ENCODE results near the gene C14orf119.

Gene C14orf119

DNA sequence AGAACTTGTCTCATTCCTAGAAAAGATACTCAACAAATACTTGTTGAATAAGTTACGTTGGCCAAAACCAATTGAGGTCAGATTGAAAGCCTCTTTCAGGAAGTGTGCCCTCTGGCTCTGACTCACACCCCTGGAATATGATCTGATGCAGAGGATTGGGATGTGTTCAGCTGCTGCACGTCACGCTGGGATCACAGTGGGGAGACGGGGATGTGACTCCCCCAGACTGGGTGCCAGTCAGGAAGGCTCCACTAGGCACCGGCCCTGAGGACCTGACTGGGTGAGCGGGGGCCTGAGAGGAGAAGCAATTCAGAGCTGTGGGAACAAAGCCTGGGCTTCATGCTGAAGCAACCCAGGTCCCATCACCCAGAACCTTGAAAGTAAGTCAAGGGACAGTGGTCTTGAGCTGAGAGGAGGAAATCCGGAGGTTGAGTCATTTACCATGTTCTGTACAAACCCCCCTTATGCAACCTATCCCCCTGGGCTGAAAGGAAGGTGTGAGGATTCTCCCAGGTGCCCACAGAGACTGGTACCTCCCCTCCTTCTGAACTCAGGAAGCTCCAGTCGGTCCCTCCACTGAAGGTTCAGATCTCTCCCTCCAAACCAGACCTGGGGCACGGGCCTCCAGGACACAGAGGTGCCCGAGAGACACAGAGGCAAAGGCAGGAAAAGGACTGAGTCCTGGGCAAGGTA lies 19.9 kb downstream of the C14orf119 start:
- no peaks in the 10 kb centered on the region for H3F3A ChIP-seq (ENCODE audit: insufficient read depth, low read length)
- H3K9me2 ChIP-seq (ENCODE audit: low read depth, low read length) = no peaks in the 10 kb centered on the region
- TF ChIP-seq, protein P1, sequence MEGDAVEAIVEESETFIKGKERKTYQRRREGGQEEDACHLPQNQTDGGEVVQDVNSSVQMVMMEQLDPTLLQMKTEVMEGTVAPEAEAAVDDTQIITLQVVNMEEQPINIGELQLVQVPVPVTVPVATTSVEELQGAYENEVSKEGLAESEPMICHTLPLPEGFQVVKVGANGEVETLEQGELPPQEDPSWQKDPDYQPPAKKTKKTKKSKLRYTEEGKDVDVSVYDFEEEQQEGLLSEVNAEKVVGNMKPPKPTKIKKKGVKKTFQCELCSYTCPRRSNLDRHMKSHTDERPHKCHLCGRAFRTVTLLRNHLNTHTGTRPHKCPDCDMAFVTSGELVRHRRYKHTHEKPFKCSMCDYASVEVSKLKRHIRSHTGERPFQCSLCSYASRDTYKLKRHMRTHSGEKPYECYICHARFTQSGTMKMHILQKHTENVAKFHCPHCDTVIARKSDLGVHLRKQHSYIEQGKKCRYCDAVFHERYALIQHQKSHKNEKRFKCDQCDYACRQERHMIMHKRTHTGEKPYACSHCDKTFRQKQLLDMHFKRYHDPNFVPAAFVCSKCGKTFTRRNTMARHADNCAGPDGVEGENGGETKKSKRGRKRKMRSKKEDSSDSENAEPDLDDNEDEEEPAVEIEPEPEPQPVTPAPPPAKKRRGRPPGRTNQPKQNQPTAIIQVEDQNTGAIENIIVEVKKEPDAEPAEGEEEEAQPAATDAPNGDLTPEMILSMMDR (IDR thresholded peaks at IDR 0.05; ENCODE audit: low read length) = no peak
- TF ChIP-seq EZH2 (IDR thresholded peaks at IDR 0.05; ENCODE audit: borderline replicate concordance, low read length) = no peak
- peaks cover 12% of the 10 kb centered on the region for H3K4me1 ChIP-seq (ENCODE audit: insufficient read depth, low read length, severe bottlenecking)
- no peak overlapping the region for H3K27ac ChIP-seq (ENCODE audit: low read depth, low read length, poor library complexity, severe bottlenecking)
- peaks cover 6% of the 10 kb centered on the region; the same call in 1 of the 2 replicates for H3K27me3 ChIP-seq (ENCODE audit: insufficient read depth, low read length)
- H3K9ac ChIP-seq (ENCODE audit: low read length) = no peak overlapping the region
- no peaks in the 10 kb centered on the region for H3K79me2 ChIP-seq (ENCODE audit: insufficient read depth, low read length)
- no peaks in the 10 kb centered on the region for H3K9me3 ChIP-seq (ENCODE audit: low read length)
- no peaks in the 10 kb centered on the region for H3K36me3 ChIP-seq (ENCODE audit: insufficient read depth, low read length)
- no peaks in the 10 kb centered on the region for H4K20me1 ChIP-seq (ENCODE audit: insufficient read depth, low read length)
- no peak overlapping the region for H3K4me2 ChIP-seq (ENCODE audit: low read length)
- H2AFZ ChIP-seq (ENCODE audit: low read length) = no peak overlapping the region
- H3K4me3 ChIP-seq (ENCODE audit: low read depth, low read length, poor library complexity, severe bottlenecking) = no peak overlapping the region

DNA sequence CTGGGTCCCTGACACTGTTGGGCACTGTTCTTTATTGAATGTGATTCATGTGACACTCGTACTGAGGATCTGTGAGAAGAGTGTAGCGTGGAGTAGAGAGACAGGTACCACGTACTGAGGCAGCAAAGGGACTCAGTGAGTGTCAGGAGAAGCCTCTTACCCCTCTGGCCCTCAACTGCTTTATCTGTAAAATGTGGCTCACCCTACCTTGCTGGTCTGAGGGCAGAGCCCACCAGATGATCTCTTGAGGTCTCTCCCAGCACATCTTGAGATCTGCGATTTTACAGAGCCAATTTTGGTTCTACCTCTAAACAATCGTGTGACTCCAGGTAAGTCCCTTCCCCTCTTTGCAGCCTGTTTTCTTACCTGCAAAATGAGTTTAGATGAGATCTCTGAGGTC lies 20.6 kb downstream of the C14orf119 start:
- H3K9me3 ChIP-seq (ENCODE audit: low read length) = no peaks in the 10 kb centered on the region
- H4K20me1 ChIP-seq (ENCODE audit: insufficient read depth, low read length) = no peaks in the 10 kb centered on the region
- no peaks in the 10 kb centered on the region for H3K79me2 ChIP-seq (ENCODE audit: insufficient read depth, low read length)
- H3K36me3 ChIP-seq (ENCODE audit: insufficient read depth, low read length) = no peaks in the 10 kb centered on the region
- no peak overlapping the region for H3K4me2 ChIP-seq (ENCODE audit: low read length)
- H3K27me3 ChIP-seq (ENCODE audit: insufficient read depth, low read length) = peaks cover 3% of the 10 kb centered on the region; the same call in 1 of the 2 replicates
- no peak overlapping the region for H3K4me3 ChIP-seq (ENCODE audit: low read depth, low read length, poor library complexity, severe bottlenecking)
- no peaks in the 10 kb centered on the region for H3K9me2 ChIP-seq (ENCODE audit: low read depth, low read length)
- TF ChIP-seq, protein P1 (IDR thresholded peaks at IDR 0.05; ENCODE audit: low read length) = no peak
- TF ChIP-seq EZH2 (IDR thresholded peaks at IDR 0.05; ENCODE audit: borderline replicate concordance, low read length) = no peak
- no peaks in the 10 kb centered on the region for H3F3A ChIP-seq (ENCODE audit: insufficient read depth, low read length)
- no peak overlapping the region for H2AFZ ChIP-seq (ENCODE audit: low read length)
- H3K4me1 ChIP-seq (ENCODE audit: insufficient read depth, low read length, severe bottlenecking) = peaks cover 19% of the 10 kb centered on the region
- H3K27ac ChIP-seq (ENCODE audit: low read depth, low read length, poor library complexity, severe bottlenecking) = no peak overlapping the region
- H3K9ac ChIP-seq (ENCODE audit: low read length) = no peak overlapping the region

DNA sequence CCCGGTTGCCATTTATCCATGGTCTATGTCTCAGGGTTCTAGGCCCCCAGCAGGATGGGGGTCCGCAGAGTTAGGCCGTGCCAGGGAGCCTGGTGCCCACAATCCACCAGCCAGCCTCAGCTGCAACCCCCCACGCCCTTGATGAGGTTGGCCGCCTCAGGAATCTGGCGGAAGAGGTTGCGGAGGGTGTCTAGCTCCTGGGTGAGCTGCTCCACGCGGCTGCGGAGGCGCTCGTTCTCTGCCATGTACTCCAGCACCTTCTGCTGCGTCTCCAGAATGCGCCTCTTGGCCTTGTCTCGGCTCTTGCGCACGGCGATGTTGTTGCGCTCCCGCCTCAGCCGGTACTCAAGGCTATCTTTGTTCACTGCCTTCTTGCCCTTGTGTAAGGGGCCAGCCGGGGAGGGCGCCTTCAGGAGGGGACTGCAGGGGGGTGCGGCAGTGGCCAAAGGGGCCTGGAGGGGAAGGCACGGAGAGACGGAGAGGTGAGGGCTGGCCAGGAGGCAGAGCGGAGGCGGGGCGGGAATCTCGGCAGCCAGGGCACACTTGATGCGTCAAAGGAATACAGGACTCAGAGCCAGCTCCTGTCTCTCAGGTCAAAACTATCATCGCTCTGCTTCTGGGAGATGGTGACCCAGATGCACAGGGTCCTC lies 22.2 kb downstream of the C14orf119 start:
- peaks cover 24% of the 10 kb centered on the region for H3K4me1 ChIP-seq (ENCODE audit: insufficient read depth, low read length, severe bottlenecking)
- H3K27me3 ChIP-seq (ENCODE audit: insufficient read depth, low read length) = no peaks in the 10 kb centered on the region
- H3K9me2 ChIP-seq (ENCODE audit: low read depth, low read length) = no peaks in the 10 kb centered on the region
- H3K4me3 ChIP-seq (ENCODE audit: low read depth, low read length, poor library complexity, severe bottlenecking) = no peak overlapping the region
- no peaks in the 10 kb centered on the region for H4K20me1 ChIP-seq (ENCODE audit: insufficient read depth, low read length)
- H2AFZ ChIP-seq (ENCODE audit: low read length) = no peak overlapping the region
- no peak overlapping the region for H3K27ac ChIP-seq (ENCODE audit: low read depth, low read length, poor library complexity, severe bottlenecking)
- no peak overlapping the region for H3K9ac ChIP-seq (ENCODE audit: low read length)
- no peaks in the 10 kb centered on the region for H3K36me3 ChIP-seq (ENCODE audit: insufficient read depth, low read length)
- no peak overlapping the region for H3K4me2 ChIP-seq (ENCODE audit: low read length)
- no peaks in the 10 kb centered on the region for H3K79me2 ChIP-seq (ENCODE audit: insufficient read depth, low read length)
- H3F3A ChIP-seq (ENCODE audit: insufficient read depth, low read length) = no peaks in the 10 kb centered on the region
- TF ChIP-seq, protein P1 (IDR thresholded peaks at IDR 0.05; ENCODE audit: low read length) = no peak
- TF ChIP-seq EZH2 (IDR thresholded peaks at IDR 0.05; ENCODE audit: borderline replicate concordance, low read length) = no peak
- no peaks in the 10 kb centered on the region for H3K9me3 ChIP-seq (ENCODE audit: low read length)
